Activated naive CD8-positive, alpha-beta T cell treated with anti-CD3 and anti-CD28 coated beads, Interleukin-2, amount 10 ng/mL, durations not matched to agents 7 days and 5 days (primary cell): ENCODE results near the gene KIAA1217. TPM values are rescaled to one million over a fixed set of nuclear protein-coding genes. Genes with fewer than 3 reads are reported as not detected.

ENCODE experiments used
- ATAC-seq: fragments of 150-1000 bp; cut with Tn5 transposase; one replicate; pipeline ENCODE4 v1.10.0; 2021; ENCODE audit warnings: low read depth, moderate library complexity
- POLR2A ChIA-PET: fragments of 350-600 bp; sonication (Branson Sonifier 250); formaldehyde crosslinking; loops from one replicate; lab custom pipeline; 2021; ENCODE audit warnings: antibody characterized with exemption; lab: Charles Lee
- DNase-seq: peaks from one replicate; pipeline ENCODE4 v3.0.0; 2021
- H3K27ac Mint-ChIP-seq: one replicate; pipeline ENCODE4 v1.8.0; 2022; ENCODE audit warnings: mild to moderate bottlenecking, mixed read lengths
- H3K27me3 Mint-ChIP-seq: one replicate; pipeline ENCODE4 v1.8.0; 2022; ENCODE audit warnings: mild to moderate bottlenecking, moderate library complexity, mixed read lengths
- H3K36me3 Mint-ChIP-seq: one replicate; pipeline ENCODE4 v1.8.0; 2021; ENCODE audit warnings: mild to moderate bottlenecking, mixed read lengths
- H3K4me1 Mint-ChIP-seq: one replicate; pipeline ENCODE4 v1.8.0; 2021; ENCODE audit warnings: mixed read lengths
- H3K4me3 Mint-ChIP-seq: one replicate; pipeline ENCODE4 v1.8.0; 2022; ENCODE audit warnings: mild to moderate bottlenecking, moderate library complexity, mixed read lengths
- H3K9me3 Mint-ChIP-seq: one replicate; pipeline ENCODE4 v1.8.0; 2021; ENCODE audit warnings: mixed read lengths
- total RNA-seq, 2 experiments: library from RNA; stranded (reverse); gene quantifications; one replicate each; pipeline ENCODE4 v1.2.3, GENCODE V29; 2021

The KIAA1217 gene
- total RNA-seq, 2 experiments from 2014 or later = 0.06 TPM; not detected in 1

GRCh38 chr10:24303522-24304310 is 94.8 kb downstream of the KIAA1217 start:
- Mint-ChIP-seq H3K9me3 (no peaks in the 10 kb centered on the region), H3K27me3 (no peaks in the 10 kb centered on the region), H3K4me3 (no peak overlapping the region), H3K4me1 (no peaks in the 10 kb centered on the region), H3K36me3 (no peaks in the 10 kb centered on the region), H3K27ac (no peak overlapping the region)
- POLR2A ChIA-PET = no interaction called here
- ATAC-seq = no peak
- DNase-seq = no peak

DNA sequence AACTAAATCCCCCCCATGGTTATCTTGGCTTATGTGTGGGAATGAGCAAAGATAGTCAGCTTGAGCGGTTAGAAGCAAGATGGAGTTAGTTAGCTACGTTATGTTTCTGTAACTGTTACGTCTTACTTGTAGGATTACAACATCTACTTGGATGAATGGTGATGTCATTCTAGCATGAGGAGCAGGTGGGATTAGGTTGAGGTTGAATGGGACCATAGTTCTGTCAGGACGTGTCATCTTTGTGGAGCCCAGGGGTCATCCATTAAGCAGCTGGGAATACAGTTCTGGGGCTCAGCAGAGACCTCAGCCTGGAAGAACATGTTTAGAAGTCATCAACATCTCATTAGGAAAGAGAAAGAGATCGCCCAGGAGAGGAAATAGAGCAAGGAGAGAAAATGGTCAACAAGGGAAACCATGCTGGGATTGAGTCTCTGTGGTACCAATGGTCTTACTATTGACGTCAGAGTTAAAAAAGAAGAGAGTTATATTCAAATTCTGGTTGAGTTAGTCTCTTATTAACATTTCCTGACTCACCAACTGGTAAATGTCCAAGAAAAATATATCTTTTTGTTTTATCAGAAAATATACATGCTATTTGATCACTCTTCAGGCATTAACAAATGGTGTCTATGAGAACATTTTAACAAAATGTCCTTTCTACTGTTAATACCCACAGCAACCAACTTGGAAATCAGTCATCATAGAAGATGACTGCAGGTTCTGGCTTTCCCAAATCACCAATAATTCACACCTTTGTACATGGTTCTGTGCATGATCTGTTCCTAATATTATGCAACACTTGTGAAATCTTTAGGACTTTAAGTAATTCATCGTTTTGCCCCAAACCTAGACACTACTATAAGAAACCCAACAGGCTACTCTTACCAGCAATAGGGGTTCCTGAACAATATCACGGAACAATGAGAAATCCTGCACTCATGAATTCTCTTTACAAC is 96.9 kb downstream of the KIAA1217 start:
- Mint-ChIP-seq H3K4me1 (no peaks in the 10 kb centered on the region), H3K27me3 (no peaks in the 10 kb centered on the region), H3K4me3 (no peak overlapping the region), H3K36me3 (no peaks in the 10 kb centered on the region), H3K27ac (no peak overlapping the region), H3K9me3 (no peaks in the 10 kb centered on the region)
- ATAC-seq (no peak), DNase-seq (no peak)
- POLR2A ChIA-PET = no interaction called here

DNA sequence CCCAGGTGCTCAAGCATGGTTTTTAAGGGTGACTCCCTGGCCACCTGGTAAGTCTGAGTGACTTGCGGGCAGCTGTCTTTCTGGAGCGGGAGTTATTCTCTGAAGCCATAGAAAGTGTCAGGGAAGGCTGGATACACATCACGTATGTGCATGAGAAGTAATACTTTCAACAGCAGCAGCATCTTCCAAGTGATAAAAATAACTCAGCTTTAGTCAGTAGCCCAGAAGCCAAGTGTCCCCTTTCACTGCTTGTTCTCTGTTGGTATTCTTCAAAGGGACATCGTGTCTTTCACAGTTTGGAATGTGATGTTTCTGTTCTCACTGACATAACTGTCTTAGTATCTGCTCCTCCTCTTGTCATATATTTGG is 97.6 kb downstream of the KIAA1217 start:
- Mint-ChIP-seq H3K27me3 (no peaks in the 10 kb centered on the region), H3K27ac (no peak overlapping the region), H3K36me3 (no peaks in the 10 kb centered on the region), H3K4me1 (no peaks in the 10 kb centered on the region), H3K9me3 (no peaks in the 10 kb centered on the region), H3K4me3 (no peak overlapping the region)
- DNase-seq = no peak
- POLR2A ChIA-PET = no interaction called here
- no peak for ATAC-seq

DNA sequence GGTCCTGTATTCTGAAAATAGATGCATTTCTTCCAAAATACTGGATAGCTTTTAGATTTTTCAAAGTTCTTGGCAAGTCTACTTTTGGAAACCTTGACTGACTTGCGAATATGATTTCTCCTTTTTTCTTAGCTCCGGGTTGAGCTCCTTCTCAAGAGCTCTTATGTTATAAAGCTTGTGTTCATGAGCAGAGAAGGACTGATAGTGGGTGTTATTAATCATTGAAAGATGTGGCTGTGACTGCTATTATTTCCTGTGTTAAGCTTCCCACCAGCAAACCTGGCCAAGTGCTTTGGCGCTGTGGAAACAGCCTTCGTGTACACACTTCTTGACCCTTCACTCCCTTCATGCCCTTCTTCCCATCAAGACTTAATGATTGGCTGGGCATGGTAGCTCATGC is 98.2 kb downstream of the KIAA1217 start:
- no peaks in the 10 kb centered on the region for H3K9me3 Mint-ChIP-seq
- no peaks in the 10 kb centered on the region for H3K27me3 Mint-ChIP-seq
- H3K4me3 Mint-ChIP-seq = no peak overlapping the region
- H3K27ac Mint-ChIP-seq = no peak overlapping the region
- DNase-seq (no peak), ATAC-seq (no peak)
- no peaks in the 10 kb centered on the region for H3K4me1 Mint-ChIP-seq
- H3K36me3 Mint-ChIP-seq = no peaks in the 10 kb centered on the region
- POLR2A ChIA-PET = no interaction called here

- ATAC-seq = no peak
- H3K27ac Mint-ChIP-seq = no peak overlapping the region
- no peaks in the 10 kb centered on the region for H3K9me3 Mint-ChIP-seq
- H3K4me3 Mint-ChIP-seq = no peak overlapping the region
- no peaks in the 10 kb centered on the region for H3K36me3 Mint-ChIP-seq
- no peak for DNase-seq
- H3K4me1 Mint-ChIP-seq = no peaks in the 10 kb centered on the region
- H3K27me3 Mint-ChIP-seq = no peaks in the 10 kb centered on the region
- POLR2A ChIA-PET = no interaction called here
These were observed 99.0 kb downstream of the KIAA1217 start for GRCh38 chr10:24307696-24308485.

DNA sequence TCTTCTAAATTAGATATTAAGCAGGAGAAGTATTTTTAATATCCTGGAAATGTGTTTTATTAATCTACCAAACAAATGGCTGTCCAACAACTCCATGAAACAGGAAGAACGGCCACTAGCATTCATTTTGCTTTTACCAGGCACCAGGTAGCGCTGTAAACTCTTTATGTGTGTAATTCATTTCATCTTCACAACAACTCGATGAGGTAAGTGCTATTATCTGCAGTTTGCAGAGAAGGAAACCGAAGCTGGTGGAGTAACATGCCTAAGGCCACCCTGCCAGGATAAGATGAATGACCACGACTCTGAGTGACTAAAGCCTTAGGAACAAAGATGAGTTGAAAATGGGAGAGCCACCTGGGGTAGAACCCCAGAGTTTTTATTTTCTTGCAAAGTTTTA is 101.2 kb downstream of the KIAA1217 start:
- H3K36me3 Mint-ChIP-seq = no peaks in the 10 kb centered on the region
- ATAC-seq = no peak
- POLR2A ChIA-PET = no interaction called here
- no peaks in the 10 kb centered on the region for H3K27me3 Mint-ChIP-seq
- no peaks in the 10 kb centered on the region for H3K4me1 Mint-ChIP-seq
- no peak overlapping the region for H3K4me3 Mint-ChIP-seq
- no peaks in the 10 kb centered on the region for H3K9me3 Mint-ChIP-seq
- H3K27ac Mint-ChIP-seq = no peak overlapping the region
- no peak for DNase-seq

DNA sequence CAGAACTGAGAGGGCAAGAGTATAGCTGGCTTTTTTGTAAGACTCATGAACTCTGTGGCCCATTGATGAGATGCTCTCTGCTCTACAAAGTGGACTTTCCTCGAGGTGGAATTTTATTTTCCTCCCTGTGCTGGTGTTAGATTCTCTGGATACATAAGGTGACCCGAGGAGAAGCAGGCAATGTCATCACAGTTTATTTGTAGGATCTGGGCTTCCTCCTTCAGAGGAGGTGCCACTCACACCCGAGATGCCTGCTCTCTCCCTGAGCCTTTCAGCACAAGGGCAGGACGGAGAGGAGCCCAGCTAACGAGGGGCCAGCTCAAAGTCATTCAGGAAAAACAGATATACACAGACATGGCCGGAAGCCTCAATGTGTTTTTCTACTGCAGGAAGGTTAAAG is 103.0 kb downstream of the KIAA1217 start:
- DNase-seq (no peak), ATAC-seq (no peak)
- Mint-ChIP-seq H3K9me3 (no peaks in the 10 kb centered on the region), H3K4me1 (no peaks in the 10 kb centered on the region), H3K4me3 (no peak overlapping the region), H3K36me3 (no peaks in the 10 kb centered on the region), H3K27me3 (no peaks in the 10 kb centered on the region), H3K27ac (no peak overlapping the region)
- POLR2A ChIA-PET = no interaction called here

- H3K4me3 Mint-ChIP-seq = no peak overlapping the region
- H3K9me3 Mint-ChIP-seq = no peaks in the 10 kb centered on the region
- ATAC-seq = no peak
- no peak overlapping the region for H3K27ac Mint-ChIP-seq
- no peaks in the 10 kb centered on the region for H3K4me1 Mint-ChIP-seq
- POLR2A ChIA-PET = no interaction called here
- H3K36me3 Mint-ChIP-seq = no peaks in the 10 kb centered on the region
- DNase-seq = no peak
- no peaks in the 10 kb centered on the region for H3K27me3 Mint-ChIP-seq
These were observed 104.3 kb downstream of the KIAA1217 start for GRCh38 chr10:24313283-24313682.

GRCh38 chr10:24315211-24315610 is 106.3 kb downstream of the KIAA1217 start:
- Mint-ChIP-seq H3K27me3 (no peaks in the 10 kb centered on the region), H3K9me3 (no peaks in the 10 kb centered on the region), H3K4me3 (no peak overlapping the region), H3K36me3 (no peaks in the 10 kb centered on the region), H3K4me1 (no peaks in the 10 kb centered on the region), H3K27ac (no peak overlapping the region)
- no peak for ATAC-seq
- DNase-seq = no peak
- POLR2A ChIA-PET = no interaction called here

- H3K4me3 Mint-ChIP-seq = no peak overlapping the region
- no peaks in the 10 kb centered on the region for H3K27me3 Mint-ChIP-seq
- no peaks in the 10 kb centered on the region for H3K4me1 Mint-ChIP-seq
- no peak overlapping the region for H3K27ac Mint-ChIP-seq
- no peaks in the 10 kb centered on the region for H3K9me3 Mint-ChIP-seq
- POLR2A ChIA-PET = no interaction called here
- H3K36me3 Mint-ChIP-seq = no peaks in the 10 kb centered on the region
- ATAC-seq = no peak
- no peak for DNase-seq
These were observed 109.6 kb downstream of the KIAA1217 start for GRCh38 chr10:24318517-24318916.

DNA sequence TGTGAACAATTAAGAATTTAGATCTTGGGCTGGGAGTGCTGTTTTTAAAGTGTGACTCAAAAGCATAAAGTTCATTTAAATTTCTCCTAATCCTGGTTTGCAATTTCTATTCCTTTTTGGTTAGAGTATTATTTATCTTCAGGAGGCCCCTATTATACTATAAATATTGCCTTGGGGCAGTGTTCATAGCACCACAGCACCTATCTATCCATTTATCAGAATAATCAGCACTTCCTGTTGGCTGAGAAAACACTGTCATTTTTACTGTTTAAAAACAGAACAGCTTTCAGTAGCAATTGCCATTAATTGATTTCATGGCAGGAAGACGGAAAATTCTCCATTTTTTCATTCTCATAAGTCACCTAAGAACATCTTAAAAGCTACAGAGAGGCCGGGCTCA is 111.4 kb downstream of the KIAA1217 start:
- no peaks in the 10 kb centered on the region for H3K9me3 Mint-ChIP-seq
- H3K36me3 Mint-ChIP-seq = no peaks in the 10 kb centered on the region
- ATAC-seq (no peak), DNase-seq (no peak)
- H3K27me3 Mint-ChIP-seq = no peaks in the 10 kb centered on the region
- no peaks in the 10 kb centered on the region for H3K4me1 Mint-ChIP-seq
- H3K4me3 Mint-ChIP-seq = no peak overlapping the region
- POLR2A ChIA-PET = no interaction called here
- H3K27ac Mint-ChIP-seq = no peak overlapping the region

- no peak overlapping the region for H3K27ac Mint-ChIP-seq
- no peak for ATAC-seq
- no peaks in the 10 kb centered on the region for H3K27me3 Mint-ChIP-seq
- POLR2A ChIA-PET = no interaction called here
- H3K9me3 Mint-ChIP-seq = no peaks in the 10 kb centered on the region
- H3K36me3 Mint-ChIP-seq = no peaks in the 10 kb centered on the region
- no peak overlapping the region for H3K4me3 Mint-ChIP-seq
- H3K4me1 Mint-ChIP-seq = no peaks in the 10 kb centered on the region
- no peak for DNase-seq
These were observed 115.7 kb downstream of the KIAA1217 start for GRCh38 chr10:24324651-24325050.

- no peaks in the 10 kb centered on the region for H3K27me3 Mint-ChIP-seq
- H3K4me1 Mint-ChIP-seq = no peaks in the 10 kb centered on the region
- DNase-seq (no peak), ATAC-seq (no peak)
- no peaks in the 10 kb centered on the region for H3K9me3 Mint-ChIP-seq
- H3K4me3 Mint-ChIP-seq = no peak overlapping the region
- H3K27ac Mint-ChIP-seq = no peak overlapping the region
- H3K36me3 Mint-ChIP-seq = no peaks in the 10 kb centered on the region
- POLR2A ChIA-PET = no interaction called here
These were observed 122.5 kb downstream of the KIAA1217 start for GRCh38 chr10:24331457-24331856.
